HCT116 (cell line): Measurements from ENCODE around the gene CPT1B. TPM values are rescaled to one million over a fixed set of nuclear protein-coding genes. Genes with fewer than 3 reads are reported as not detected.

ENCODE experiments used
- ATAC-seq: fragments of 200-7000 bp; cut with Tn5 transposase; 2 replicates; pipeline ENCODE4 v1.9.1; 2020; ENCODE audit warnings: mild to moderate bottlenecking, moderate library complexity
- BruUV-seq: library from RNA; stranded (reverse); fragments of 400-500 nt; replicated peaks from 2 replicates; lab custom pipeline; 2021; lab: Mats Ljungman, UMichigan
- CTCF ChIA-PET: fragments of 300-600 bp; sonication (Branson Sonifier 250); formaldehyde crosslinking; loops from one replicate; lab custom pipeline; 2021; ENCODE audit warnings: antibody characterized with exemption; lab: Charles Lee
- POLR2A ChIA-PET: fragments of 300-600, 350-600 bp; sonication (Branson Sonifier 250); formaldehyde crosslinking; loops from one replicate; lab custom pipeline; 2021; ENCODE audit warnings: antibody characterized with exemption; lab: Charles Lee
- RAD21 ChIA-PET, 2 experiments: fragments of 300-600 bp; sonication (Branson Sonifier 250); formaldehyde crosslinking; loops; one replicate each; lab custom pipeline; 2023; ENCODE audit warnings: low total read pairs in 2 of 2; ENCODE audit not compliant: uncharacterized antibody in 2 of 2, unreplicated experiment in 2 of 2, low non-redundant PET in 1 of 2; lab: Charles Lee
- DNase-seq: peaks from one replicate; pipeline ENCODE4 v3.0.0-alpha.2; 2010; ENCODE audit warnings: low read depth, low spot score
- H2AFZ ChIP-seq: fragments of 200-600 bp; shearing (Covaris generic), sonication (generic); 2 replicates; pipeline ENCODE4 v1.6.1; 2017; ENCODE audit warnings: low read depth, mixed run types, mixed read lengths, antibody characterized with exemption, low read length; ENCODE audit not compliant: poor library complexity, severe bottlenecking
- H3K27ac ChIP-seq: 2 replicates; pipeline ENCODE4 v1.5.1; 2012; ENCODE audit warnings: low read depth, low read length
- H3K27me3 ChIP-seq: fragments of 200-600 bp; sonication (generic); 2 replicates; pipeline ENCODE4 v1.6.1; 2016; ENCODE audit warnings: mixed run types, low read length, mixed read lengths; ENCODE audit not compliant: insufficient read depth
- H3K36me3 ChIP-seq, 2 experiments: fragments of 200-500 bp in 1 of 2; fragments of 200-600 bp in 1 of 2; sonication (Bioruptor generic) in 1 of 2; sonication (generic) in 1 of 2; 2 replicates each; pipeline versions ENCODE4 v1.5.1 to v1.6.1; 2014 to 2016; ENCODE audit warnings: low read length in 2 of 2, inconsistent platforms in 1 of 2, mixed read lengths in 1 of 2, mixed run types in 1 of 2; ENCODE audit not compliant: insufficient read depth in 2 of 2, control insufficient read depth in 1 of 2
- H3K4me1 ChIP-seq, 2 experiments: fragments of 200-600 bp in 1 of 2; sonication (generic) in 1 of 2; 2 replicates each; pipeline versions ENCODE4 v1.5.1 to v1.6.1; 2012 to 2017; ENCODE audit warnings: low read length in 2 of 2, inconsistent platforms in 1 of 2, mild to moderate bottlenecking in 1 of 2, mixed read lengths in 1 of 2, mixed run types in 1 of 2, moderate library complexity in 1 of 2; ENCODE audit not compliant: insufficient read depth in 2 of 2, control insufficient read depth in 1 of 2
- H3K4me2 ChIP-seq: fragments of 200-600 bp; sonication (generic); 2 replicates; pipeline ENCODE4 v1.6.1; 2017; ENCODE audit warnings: mixed run types, low read length, mixed read lengths
- H3K4me3 ChIP-seq, 2 experiments: fragments of 200-600 bp in 1 of 2; sonication (generic) in 1 of 2; replicated peaks in 1 of 2; 2 replicates each; pipeline ENCODE4 v1.5.1; 2011 to 2016; ENCODE audit warnings: low read length in 2 of 2, control low read depth in 1 of 2, low read depth in 1 of 2, mild to moderate bottlenecking in 1 of 2, mixed read lengths in 1 of 2, mixed run types in 1 of 2
- H3K79me2 ChIP-seq: fragments of 200-600 bp; sonication (generic); 2 replicates; pipeline ENCODE4 v1.6.1; 2017; ENCODE audit warnings: mild to moderate bottlenecking, mixed run types, low read length, moderate library complexity, mixed read lengths; ENCODE audit not compliant: insufficient read depth
- H3K9ac ChIP-seq: fragments of 200-600 bp; sonication (generic); 2 replicates; pipeline ENCODE4 v1.6.1; 2016; ENCODE audit warnings: low read length, mixed read lengths
- H3K9me2 ChIP-seq: fragments of 200-600 bp; sonication (generic), shearing (Covaris generic); 2 replicates; pipeline ENCODE4 v1.6.1; 2017; ENCODE audit warnings: mixed run types, mild to moderate bottlenecking, moderate library complexity; ENCODE audit not compliant: insufficient read depth
- H3K9me3 ChIP-seq, 2 experiments: fragments of 200-500 bp in 1 of 2; fragments of 200-600 bp in 1 of 2; sonication (Bioruptor generic) in 1 of 2; sonication (generic) in 1 of 2; 2 replicates each; pipeline ENCODE4 v1.6.1; 2014 to 2017; ENCODE audit warnings: low read length in 2 of 2, mixed read lengths in 2 of 2, inconsistent platforms in 1 of 2, low read depth in 1 of 2, mild to moderate bottlenecking in 1 of 2, mixed run types in 1 of 2, moderate library complexity in 1 of 2; ENCODE audit not compliant: control insufficient read depth in 1 of 2, insufficient read depth in 1 of 2
- H4K20me1 ChIP-seq: fragments of 200-600 bp; sonication (generic), shearing (Covaris generic); 2 replicates; pipeline ENCODE4 v1.6.1; 2017; ENCODE audit warnings: mixed run types, mild to moderate bottlenecking, moderate library complexity; ENCODE audit not compliant: insufficient read depth
- ATF3 ChIP-seq: IDR thresholded peaks from 2 replicates; pipeline ENCODE4 v1.6.1; 2012
- CBX3 ChIP-seq: IDR thresholded peaks from 2 replicates; pipeline ENCODE4 v1.6.1; 2012; ENCODE audit warnings: low read depth
- CEBPB ChIP-seq: IDR thresholded peaks from 2 replicates; pipeline ENCODE4 v1.6.1; 2012; ENCODE audit warnings: low read depth
- EGR1 ChIP-seq: IDR thresholded peaks from 2 replicates; pipeline ENCODE4 v1.6.1; 2012; ENCODE audit warnings: low read depth
- JUND ChIP-seq: IDR thresholded peaks from 2 replicates; pipeline ENCODE4 v1.6.1; 2012
- POLR2A ChIP-seq: IDR thresholded peaks from 2 replicates; pipeline ENCODE4 v1.7.0; 2011; ENCODE audit warnings: borderline replicate concordance; ENCODE audit not compliant: insufficient read depth, insufficient read length; ENCODE audit errors: extremely low read depth
- POLR2AphosphoS5 ChIP-seq: IDR thresholded peaks from 2 replicates; pipeline ENCODE4 v1.6.1; 2011; ENCODE audit warnings: mild to moderate bottlenecking, low read depth, low read length, moderate library complexity
- RAD21 ChIP-seq: IDR thresholded peaks from 2 replicates; pipeline ENCODE4 v1.6.1; 2012; ENCODE audit warnings: low read depth, mild to moderate bottlenecking
- SRF ChIP-seq: IDR thresholded peaks from 2 replicates; pipeline ENCODE4 v1.6.1; 2012; ENCODE audit warnings: low read depth
- ZBTB33 ChIP-seq: IDR thresholded peaks from 2 replicates; pipeline ENCODE4 v1.6.1; 2011; ENCODE audit warnings: mild to moderate bottlenecking, low read length, moderate library complexity; ENCODE audit not compliant: insufficient replicate concordance; ENCODE audit errors: extremely low read depth
- ZFX ChIP-seq: fragments of 450-650 bp; IDR thresholded peaks from 2 replicates; pipeline ENCODE4 v1.6.1; 2017
- ZNF274 ChIP-seq: fragments of 200-500 bp; sonication (Bioruptor generic); IDR thresholded peaks from 2 replicates; pipeline ENCODE4 v1.6.1; 2014; ENCODE audit warnings: mild to moderate bottlenecking, low read depth, low read length, inconsistent platforms
- intact Hi-C: fragments of 100-400 bp; cut with micrococcal nuclease; formaldehyde crosslinking; loops from 2 replicates; pipeline ENCODE4 v1.10.0; 2022
- total RNA-seq: library from RNA; stranded (reverse); gene quantifications from one replicate; pipeline ENCODE4 v1.2.1, GENCODE V29; 2021; ENCODE audit not compliant: unreplicated experiment

CPT1B gene
- total RNA-seq, 1 experiment from 2014 or later = 35.1 TPM

GRCh38 chr22:50564289-50564688, 13.9 kb downstream of the CPT1B start:
- no peaks in the 10 kb centered on the region for H4K20me1 ChIP-seq
- no peak overlapping the region for H3K27ac ChIP-seq
- intact Hi-C loops = no loop called here
- no peak overlapping the region for H3K9ac ChIP-seq
- H3K27me3 ChIP-seq = no peaks in the 10 kb centered on the region
- no TSS peak for BruUV-seq
- ChIA-PET CTCF (interaction anchor here (1.4 kb wide), 1 partner anchor 56 kb away, joined by 4 read pairs; no protein-coding TSS in a partner anchor), POLR2A (interaction anchor here (1.0 kb wide), 1 partner anchor 64 kb away, joined by 3 read pairs; the partner anchor contains the start of gene ARSA), RAD21 (no interaction called here)
- no peaks in the 10 kb centered on the region for H3K9me2 ChIP-seq
- no peak overlapping the region for H2AFZ ChIP-seq
- no peak for DNase-seq
- no peak for TF ChIP-seq POLR2AphosphoS5
- TF ChIP-seq CEBPB = no peak
- no peak for TF ChIP-seq JUND
- no peak for TF ChIP-seq ATF3
- no peak for TF ChIP-seq CBX3
- no peak for TF ChIP-seq RAD21
- TF ChIP-seq POLR2A = no peak
- TF ChIP-seq ZNF274 = no peak
- no peak for TF ChIP-seq ZBTB33
- no peak for TF ChIP-seq ZFX
- TF ChIP-seq SRF = no peak
- no peak for TF ChIP-seq EGR1
- no peaks in the 10 kb centered on the region for H3K79me2 ChIP-seq
- no peak for ATAC-seq
- H3K4me3 ChIP-seq = no peak overlapping the region
- H3K36me3 ChIP-seq = peaks cover 0 to under 1% of the 10 kb centered on the region in 2 experiments; a peak in 1 of 4 replicates
- H3K9me3 ChIP-seq = no peaks in the 10 kb centered on the region
- H3K4me1 ChIP-seq = peaks cover 6 to 11% of the 10 kb centered on the region in 2 experiments; a peak in 2 of 4 replicates
- H3K4me2 ChIP-seq = peak overlapping the region; percentile 12; the same call in 1 of the 2 replicates
